ENCODE results near the gene GPR132. TPM values are rescaled to one million over a fixed set of nuclear protein-coding genes. Genes with fewer than 3 reads are reported as not detected.

Gene GPR132
- total RNA-seq, 1 donor from 2014 or later = 2.2 TPM

DNA sequence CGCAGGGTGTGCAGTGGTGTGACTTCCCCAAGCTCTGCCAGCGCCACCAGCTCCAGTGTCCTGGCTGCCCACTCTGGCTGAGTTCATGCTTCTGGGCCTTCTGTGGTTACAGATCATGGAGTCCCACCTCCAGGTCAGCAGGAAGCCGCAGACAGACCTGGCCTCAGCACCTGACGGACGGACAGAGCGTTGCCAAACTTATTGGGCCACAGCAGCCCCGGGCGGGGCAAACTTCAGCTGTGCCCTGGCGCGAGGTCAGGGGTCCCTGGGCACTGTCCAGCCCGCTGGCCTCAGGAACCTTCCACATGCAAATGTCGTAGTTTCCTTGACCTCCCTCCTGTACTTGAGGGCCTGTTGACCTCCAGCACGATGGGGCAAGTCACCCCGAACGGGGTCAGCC is 11.2 kb downstream of the GPR132 start:
- Histone ChIP-seq H3K9me3 (ENCODE audit: insufficient read depth, low read depth, low read length) (no peaks in the 10 kb centered on the region), H3K79me2 (ENCODE audit: insufficient read depth, low read length) (peaks cover 8% of the 10 kb centered on the region), H3K4me2 (ENCODE audit: low read length) (no peak overlapping the region), H3K27ac (ENCODE audit: low read depth, low read length) (no peak overlapping the region), H4K20me1 (ENCODE audit: insufficient read depth, low read length) (peaks cover 32% of the 10 kb centered on the region), H3K27me3 (ENCODE audit: insufficient read depth, low read length) (peaks cover 3% of the 10 kb centered on the region), H3K36me3 (ENCODE audit: insufficient read depth, low read length) (no peaks in the 10 kb centered on the region), H3K4me1 (ENCODE audit: insufficient read depth, low read length) (no peaks in the 10 kb centered on the region), H3K4me3 (ENCODE audit: insufficient read depth, low read depth, low read length) (no peak overlapping the region), H2AFZ (ENCODE audit: low read depth, low read length) (no peak overlapping the region), H3K9ac (ENCODE audit: low read length) (no peak overlapping the region)
- Mint-ChIP-seq H3K9me3 (ENCODE audit: unreplicated experiment) (peaks cover 4% of the 10 kb centered on the region), H3K4me1 (ENCODE audit: low read depth, unreplicated experiment) (no peaks in the 10 kb centered on the region), H3K27ac (ENCODE audit: unreplicated experiment) (no peak overlapping the region), H3K4me3 (ENCODE audit: unreplicated experiment) (no peak overlapping the region), H3K36me3 (ENCODE audit: low read depth, unreplicated experiment) (peaks cover 7% of the 10 kb centered on the region), H3K27me3 (ENCODE audit: low read depth, unreplicated experiment) (peaks cover 17% of the 10 kb centered on the region)
- DNase-seq (ENCODE audit: low read depth) = no peak
- FAIRE-seq = no peak
- no peak for TF ChIP-seq CTCF (IDR thresholded peaks at IDR 0.05; ENCODE audit: insufficient read depth, low read depth, low read length)
- no peak for TF ChIP-seq EZH2 (IDR thresholded peaks at IDR 0.05; ENCODE audit: insufficient read depth, low read length)

GRCh38 chr14:105053421-105053820 is 11.8 kb downstream of the GPR132 start:
- Histone ChIP-seq H3K79me2 (ENCODE audit: insufficient read depth, low read length) (peaks cover 8% of the 10 kb centered on the region), H2AFZ (ENCODE audit: low read depth, low read length) (no peak overlapping the region), H3K9me3 (ENCODE audit: insufficient read depth, low read depth, low read length) (no peaks in the 10 kb centered on the region), H3K4me1 (ENCODE audit: insufficient read depth, low read length) (no peaks in the 10 kb centered on the region), H3K4me2 (ENCODE audit: low read length) (no peak overlapping the region), H3K9ac (ENCODE audit: low read length) (no peak overlapping the region), H3K36me3 (ENCODE audit: insufficient read depth, low read length) (no peaks in the 10 kb centered on the region), H4K20me1 (ENCODE audit: insufficient read depth, low read length) (peaks cover 32% of the 10 kb centered on the region), H3K4me3 (ENCODE audit: insufficient read depth, low read depth, low read length) (no peak overlapping the region), H3K27me3 (ENCODE audit: insufficient read depth, low read length) (peaks cover 3% of the 10 kb centered on the region), H3K27ac (ENCODE audit: low read depth, low read length) (no peak overlapping the region)
- no peak overlapping the region for H3K4me3 Mint-ChIP-seq (ENCODE audit: unreplicated experiment)
- peaks cover 4% of the 10 kb centered on the region for H3K9me3 Mint-ChIP-seq (ENCODE audit: unreplicated experiment)
- FAIRE-seq (no peak), DNase-seq (ENCODE audit: low read depth) (no peak)
- H3K36me3 Mint-ChIP-seq (ENCODE audit: low read depth, unreplicated experiment) = peaks cover 7% of the 10 kb centered on the region
- H3K27me3 Mint-ChIP-seq (ENCODE audit: low read depth, unreplicated experiment) = peaks cover 17% of the 10 kb centered on the region
- H3K27ac Mint-ChIP-seq (ENCODE audit: unreplicated experiment) = no peak overlapping the region
- TF ChIP-seq CTCF (IDR thresholded peaks at IDR 0.05; ENCODE audit: insufficient read depth, low read depth, low read length) = no peak
- TF ChIP-seq EZH2 (IDR thresholded peaks at IDR 0.05; ENCODE audit: insufficient read depth, low read length) = no peak
- no peaks in the 10 kb centered on the region for H3K4me1 Mint-ChIP-seq (ENCODE audit: low read depth, unreplicated experiment)

GRCh38 chr14:105052110-105052458 is 13.1 kb downstream of the GPR132 start:
- H3K27ac ChIP-seq (ENCODE audit: low read depth, low read length) = no peak overlapping the region
- Mint-ChIP-seq H3K4me1 (ENCODE audit: low read depth, unreplicated experiment) (no peaks in the 10 kb centered on the region), H3K27me3 (ENCODE audit: low read depth, unreplicated experiment) (peaks cover 17% of the 10 kb centered on the region), H3K36me3 (ENCODE audit: low read depth, unreplicated experiment) (peaks cover 7% of the 10 kb centered on the region), H3K9me3 (ENCODE audit: unreplicated experiment) (peaks cover 4% of the 10 kb centered on the region), H3K4me3 (ENCODE audit: unreplicated experiment) (no peak overlapping the region), H3K27ac (ENCODE audit: unreplicated experiment) (no peak overlapping the region)
- H3K4me2 ChIP-seq (ENCODE audit: low read length) = no peak overlapping the region
- peaks cover 13% of the 10 kb centered on the region for H3K79me2 ChIP-seq (ENCODE audit: insufficient read depth, low read length)
- H4K20me1 ChIP-seq (ENCODE audit: insufficient read depth, low read length) = peaks cover 37% of the 10 kb centered on the region
- peaks cover 3% of the 10 kb centered on the region for H3K27me3 ChIP-seq (ENCODE audit: insufficient read depth, low read length)
- no peaks in the 10 kb centered on the region for H3K4me1 ChIP-seq (ENCODE audit: insufficient read depth, low read length)
- no peaks in the 10 kb centered on the region for H3K9me3 ChIP-seq (ENCODE audit: insufficient read depth, low read depth, low read length)
- H3K9ac ChIP-seq (ENCODE audit: low read length) = no peak overlapping the region
- FAIRE-seq (no peak), DNase-seq (ENCODE audit: low read depth) (no peak)
- no peak overlapping the region for H2AFZ ChIP-seq (ENCODE audit: low read depth, low read length)
- TF ChIP-seq EZH2 (IDR thresholded peaks at IDR 0.05; ENCODE audit: insufficient read depth, low read length) = no peak
- TF ChIP-seq CTCF (IDR thresholded peaks at IDR 0.05; ENCODE audit: insufficient read depth, low read depth, low read length) = no peak
- no peaks in the 10 kb centered on the region for H3K36me3 ChIP-seq (ENCODE audit: insufficient read depth, low read length)
- H3K4me3 ChIP-seq (ENCODE audit: insufficient read depth, low read depth, low read length) = no peak overlapping the region
